SK-N-SH (cell line): ENCODE results near the gene MB21D2.

Experiments
- CTCF ChIP-seq: fragments of 200-600 bp; sonication (generic); IDR thresholded peaks from 2 replicates; pipeline ENCODE4 v1.6.1; 2017; ENCODE audit warnings: antibody characterized with exemption, mild to moderate bottlenecking, moderate library complexity
- ELF1 ChIP-seq: IDR thresholded peaks from 2 replicates; pipeline ENCODE4 v1.4.0; 2012
- SIN3A ChIP-seq: IDR thresholded peaks from 2 replicates; pipeline ENCODE4 v1.6.1; 2012; ENCODE audit warnings: low read depth, mild to moderate bottlenecking, low read length, moderate library complexity, borderline replicate concordance

DNA sequence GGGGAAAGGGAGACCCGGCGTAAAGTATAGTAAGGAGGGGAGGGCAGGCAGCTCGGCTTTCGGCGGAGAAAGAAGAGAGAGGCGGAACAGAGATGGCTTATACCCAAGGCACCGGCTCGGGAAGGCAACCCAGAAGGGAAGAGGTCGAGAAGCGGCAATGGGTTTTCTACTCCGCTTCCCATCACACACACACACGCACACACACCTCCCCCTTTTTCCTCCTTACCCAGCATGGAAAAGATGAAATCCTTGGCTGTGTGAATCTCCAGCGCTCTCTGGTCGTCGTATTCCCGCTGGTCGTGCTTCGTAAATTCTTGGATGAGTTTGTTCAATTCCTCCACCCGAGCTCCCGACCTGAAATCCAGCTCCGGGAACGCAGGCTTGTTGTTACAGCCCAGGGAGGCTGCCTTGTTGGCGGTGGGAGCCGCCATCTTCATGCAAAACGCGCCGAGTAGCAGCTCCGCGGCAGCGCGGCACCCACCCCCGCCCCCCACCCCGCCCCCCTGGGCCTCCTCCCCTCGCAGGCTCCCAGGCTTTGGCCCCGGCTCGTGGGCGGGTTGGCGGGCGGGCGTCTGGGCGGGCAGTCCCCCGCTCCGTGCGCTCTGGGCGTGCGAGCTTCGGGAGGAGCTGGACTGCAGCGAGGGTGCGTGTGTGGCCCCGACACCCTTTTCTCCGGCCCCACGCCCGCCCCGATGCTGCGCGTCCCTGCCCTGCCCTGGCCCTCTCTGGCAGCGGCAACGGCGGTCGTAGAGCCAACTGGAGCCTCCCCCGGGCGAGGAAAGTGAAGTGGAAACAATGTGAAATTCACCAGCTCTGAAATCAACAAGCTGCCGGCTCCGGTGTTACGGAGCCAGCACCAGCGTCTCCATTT lies at the start of gene MB21D2:
- no peak for TF ChIP-seq CTCF
- no peak; the same call in 1 of the 2 replicates for TF ChIP-seq SIN3A
- no peak for TF ChIP-seq ELF1
